Endothelial cell of umbilical vein (primary cell): Measurements from ENCODE around the gene FGD3.

Experiments used
- EZH2 ChIP-seq: IDR thresholded peaks from 2 replicates; pipeline ENCODE4 v1.6.1; 2012; ENCODE audit warnings: borderline replicate concordance, low read depth, mild to moderate bottlenecking, moderate library complexity, low read length, inconsistent platforms; ENCODE audit not compliant: severe bottlenecking
- GATA2 ChIP-seq: IDR thresholded peaks from 2 replicates; pipeline ENCODE4 v1.7.0; 2011; ENCODE audit warnings: low read depth, mild to moderate bottlenecking, moderate library complexity, mixed read lengths, low read length; ENCODE audit not compliant: insufficient read length, insufficient read depth
- JUN ChIP-seq: IDR thresholded peaks from 2 replicates; pipeline ENCODE4 v1.6.1; 2011; ENCODE audit warnings: borderline replicate concordance, low read depth; ENCODE audit not compliant: insufficient read length, insufficient read depth
- POLR2A ChIP-seq: IDR thresholded peaks from 2 replicates; pipeline ENCODE4 v1.6.1; 2012; ENCODE audit warnings: low read depth, mild to moderate bottlenecking, control low read depth, low read length
- POLR2AphosphoS5 ChIP-seq: IDR thresholded peaks from 2 replicates; pipeline ENCODE4 v1.6.1; 2012; ENCODE audit warnings: low read depth, mild to moderate bottlenecking, control low read depth, low read length, moderate library complexity; ENCODE audit not compliant: insufficient read depth
- TF ChIP-seq, protein P1 (sequence below), 2 donors: IDR thresholded peaks; 1 replicate in 1 of 2; 2 replicates in 1 of 2; pipeline ENCODE4 v1.5.1; 2011; ENCODE audit warnings: low read length in 2 of 2, mild to moderate bottlenecking in 2 of 2, moderate library complexity in 2 of 2, control low read depth in 1 of 2, inconsistent platforms in 1 of 2, low read depth in 1 of 2; ENCODE audit not compliant: insufficient read depth in 1 of 2; ENCODE audit errors: extremely low read depth in 1 of 2
- TF ChIP-seq, protein P2 (sequence below): IDR thresholded peaks from 2 replicates; pipeline ENCODE4 v1.6.1; 2011; ENCODE audit not compliant: insufficient read depth, insufficient read length

GRCh38 chr9:93002700-93003099 lies 55.4 kb downstream of the FGD3 start:
- TF ChIP-seq, protein P1, sequence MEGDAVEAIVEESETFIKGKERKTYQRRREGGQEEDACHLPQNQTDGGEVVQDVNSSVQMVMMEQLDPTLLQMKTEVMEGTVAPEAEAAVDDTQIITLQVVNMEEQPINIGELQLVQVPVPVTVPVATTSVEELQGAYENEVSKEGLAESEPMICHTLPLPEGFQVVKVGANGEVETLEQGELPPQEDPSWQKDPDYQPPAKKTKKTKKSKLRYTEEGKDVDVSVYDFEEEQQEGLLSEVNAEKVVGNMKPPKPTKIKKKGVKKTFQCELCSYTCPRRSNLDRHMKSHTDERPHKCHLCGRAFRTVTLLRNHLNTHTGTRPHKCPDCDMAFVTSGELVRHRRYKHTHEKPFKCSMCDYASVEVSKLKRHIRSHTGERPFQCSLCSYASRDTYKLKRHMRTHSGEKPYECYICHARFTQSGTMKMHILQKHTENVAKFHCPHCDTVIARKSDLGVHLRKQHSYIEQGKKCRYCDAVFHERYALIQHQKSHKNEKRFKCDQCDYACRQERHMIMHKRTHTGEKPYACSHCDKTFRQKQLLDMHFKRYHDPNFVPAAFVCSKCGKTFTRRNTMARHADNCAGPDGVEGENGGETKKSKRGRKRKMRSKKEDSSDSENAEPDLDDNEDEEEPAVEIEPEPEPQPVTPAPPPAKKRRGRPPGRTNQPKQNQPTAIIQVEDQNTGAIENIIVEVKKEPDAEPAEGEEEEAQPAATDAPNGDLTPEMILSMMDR (IDR thresholded peaks at IDR 0.05; ENCODE audit: extremely low read depth in 1 of 2, insufficient read depth in 1 of 2, low read depth in 1 of 2, low read length in 2 of 2), result no peak
- TF ChIP-seq EZH2, result no peak
- no peak for TF ChIP-seq POLR2A
- TF ChIP-seq, protein P2, sequence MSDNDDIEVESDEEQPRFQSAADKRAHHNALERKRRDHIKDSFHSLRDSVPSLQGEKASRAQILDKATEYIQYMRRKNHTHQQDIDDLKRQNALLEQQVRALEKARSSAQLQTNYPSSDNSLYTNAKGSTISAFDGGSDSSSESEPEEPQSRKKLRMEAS, result no peak
- TF ChIP-seq POLR2AphosphoS5, result no peak
- TF ChIP-seq GATA2, result no peak
- TF ChIP-seq JUN, result no peak
